ENCODE measurements around the gene OR10G3. TPM values are rescaled to one million over a fixed set of nuclear protein-coding genes. Genes with fewer than 3 reads are reported as not detected.
A peak's percentile ranks its signal among the peaks of the same experiment; 100 is the strongest.

The OR10G3 gene
- total and polyA plus RNA-seq, 2 of the 13 experiments (the other 11 are each of a cell fraction or from before 2014, with no cell fraction given) = not detected

- TF ChIP-seq, protein P1, sequence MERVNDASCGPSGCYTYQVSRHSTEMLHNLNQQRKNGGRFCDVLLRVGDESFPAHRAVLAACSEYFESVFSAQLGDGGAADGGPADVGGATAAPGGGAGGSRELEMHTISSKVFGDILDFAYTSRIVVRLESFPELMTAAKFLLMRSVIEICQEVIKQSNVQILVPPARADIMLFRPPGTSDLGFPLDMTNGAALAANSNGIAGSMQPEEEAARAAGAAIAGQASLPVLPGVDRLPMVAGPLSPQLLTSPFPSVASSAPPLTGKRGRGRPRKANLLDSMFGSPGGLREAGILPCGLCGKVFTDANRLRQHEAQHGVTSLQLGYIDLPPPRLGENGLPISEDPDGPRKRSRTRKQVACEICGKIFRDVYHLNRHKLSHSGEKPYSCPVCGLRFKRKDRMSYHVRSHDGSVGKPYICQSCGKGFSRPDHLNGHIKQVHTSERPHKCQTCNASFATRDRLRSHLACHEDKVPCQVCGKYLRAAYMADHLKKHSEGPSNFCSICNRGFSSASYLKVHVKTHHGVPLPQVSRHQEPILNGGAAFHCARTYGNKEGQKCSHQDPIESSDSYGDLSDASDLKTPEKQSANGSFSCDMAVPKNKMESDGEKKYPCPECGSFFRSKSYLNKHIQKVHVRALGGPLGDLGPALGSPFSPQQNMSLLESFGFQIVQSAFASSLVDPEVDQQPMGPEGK (CRISPR knock-in tag; IDR thresholded peaks at IDR 0.05) = peak; percentile 81; the same call in 1 of the 2 replicates
- peak; percentile 34; the same call in 1 of the 2 replicates for TF ChIP-seq ZNF839 (CRISPR knock-in tag; IDR thresholded peaks at IDR 0.05; ENCODE audit: borderline replicate concordance)
- no peak for TF ChIP-seq XRCC5 (optimal IDR thresholded peaks at IDR 0.05; ENCODE audit: low read length)
- no peak for TF ChIP-seq SMC3 (IDR thresholded peaks at IDR 0.05; ENCODE audit: low read length)
- peak; percentile 58 for TF ChIP-seq ZNF687 (CRISPR knock-in tag; IDR thresholded peaks at IDR 0.05)
- TF ChIP-seq JUND (CRISPR knock-in tag; IDR thresholded peaks at IDR 0.05) = no peak
- TF ChIP-seq ZNF350 (CRISPR knock-in tag; IDR thresholded peaks at IDR 0.05; ENCODE audit: borderline replicate concordance, low read depth) = peak; percentile 49; the same call in 1 of the 2 replicates
- TF ChIP-seq, protein P2, sequence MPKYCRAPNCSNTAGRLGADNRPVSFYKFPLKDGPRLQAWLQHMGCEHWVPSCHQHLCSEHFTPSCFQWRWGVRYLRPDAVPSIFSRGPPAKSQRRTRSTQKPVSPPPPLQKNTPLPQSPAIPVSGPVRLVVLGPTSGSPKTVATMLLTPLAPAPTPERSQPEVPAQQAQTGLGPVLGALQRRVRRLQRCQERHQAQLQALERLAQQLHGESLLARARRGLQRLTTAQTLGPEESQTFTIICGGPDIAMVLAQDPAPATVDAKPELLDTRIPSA (CRISPR knock-in tag; IDR thresholded peaks at IDR 0.05; ENCODE audit: borderline replicate concordance) = no peak
- no peak for TF ChIP-seq TBP (CRISPR knock-in tag; IDR thresholded peaks at IDR 0.05)
- 0 out of 2 replicates have a peak, but pooled peaks have one; percentile 25 for TF ChIP-seq ZNF766 (CRISPR knock-in tag; IDR thresholded peaks at IDR 0.05; ENCODE audit: borderline replicate concordance)
- TF ChIP-seq HNRNPH1 (optimal IDR thresholded peaks at IDR 0.05; ENCODE audit: low read depth, low read length) = no peak
- TF ChIP-seq ZNF275 (CRISPR knock-in tag; IDR thresholded peaks at IDR 0.05; ENCODE audit: borderline replicate concordance) = no peak
- no peak for TF ChIP-seq ETV6 (CRISPR knock-in tag; conservative IDR thresholded peaks at IDR 0.05)
- no peak for TF ChIP-seq ZNF143 (CRISPR knock-in tag; IDR thresholded peaks at IDR 0.05)
- TF ChIP-seq YEATS2 (CRISPR knock-in tag; IDR thresholded peaks at IDR 0.05; ENCODE audit: borderline replicate concordance) = no peak
- TF ChIP-seq ZBTB26 (CRISPR knock-in tag; IDR thresholded peaks at IDR 0.05; ENCODE audit: borderline replicate concordance) = no peak
- TF ChIP-seq NKX3-1 (CRISPR knock-in tag; IDR thresholded peaks at IDR 0.05) = no peak
- TF ChIP-seq, protein P3, sequence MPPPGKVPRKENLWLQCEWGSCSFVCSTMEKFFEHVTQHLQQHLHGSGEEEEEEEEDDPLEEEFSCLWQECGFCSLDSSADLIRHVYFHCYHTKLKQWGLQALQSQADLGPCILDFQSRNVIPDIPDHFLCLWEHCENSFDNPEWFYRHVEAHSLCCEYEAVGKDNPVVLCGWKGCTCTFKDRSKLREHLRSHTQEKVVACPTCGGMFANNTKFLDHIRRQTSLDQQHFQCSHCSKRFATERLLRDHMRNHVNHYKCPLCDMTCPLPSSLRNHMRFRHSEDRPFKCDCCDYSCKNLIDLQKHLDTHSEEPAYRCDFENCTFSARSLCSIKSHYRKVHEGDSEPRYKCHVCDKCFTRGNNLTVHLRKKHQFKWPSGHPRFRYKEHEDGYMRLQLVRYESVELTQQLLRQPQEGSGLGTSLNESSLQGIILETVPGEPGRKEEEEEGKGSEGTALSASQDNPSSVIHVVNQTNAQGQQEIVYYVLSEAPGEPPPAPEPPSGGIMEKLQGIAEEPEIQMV (CRISPR knock-in tag; IDR thresholded peaks at IDR 0.05; ENCODE audit: low read depth) = 0 out of 2 replicates have a peak, but pooled peaks have one; percentile 38
Measured at GRCh38 chr14:21536418-21537089, 43.3 kb downstream of the OR10G3 start (continued).

Data from HepG2 (cell line).